Measurements from ENCODE around the gene HEMK1. TPM values are rescaled to one million over a fixed set of nuclear protein-coding genes. Genes with fewer than 3 reads are reported as not detected.

HEMK1 gene
- total and polyA plus RNA-seq, 2 donors (not counting 1 experiment from before 2014, with no cell fraction given) = 34.2 to 43.0 TPM

DNA sequence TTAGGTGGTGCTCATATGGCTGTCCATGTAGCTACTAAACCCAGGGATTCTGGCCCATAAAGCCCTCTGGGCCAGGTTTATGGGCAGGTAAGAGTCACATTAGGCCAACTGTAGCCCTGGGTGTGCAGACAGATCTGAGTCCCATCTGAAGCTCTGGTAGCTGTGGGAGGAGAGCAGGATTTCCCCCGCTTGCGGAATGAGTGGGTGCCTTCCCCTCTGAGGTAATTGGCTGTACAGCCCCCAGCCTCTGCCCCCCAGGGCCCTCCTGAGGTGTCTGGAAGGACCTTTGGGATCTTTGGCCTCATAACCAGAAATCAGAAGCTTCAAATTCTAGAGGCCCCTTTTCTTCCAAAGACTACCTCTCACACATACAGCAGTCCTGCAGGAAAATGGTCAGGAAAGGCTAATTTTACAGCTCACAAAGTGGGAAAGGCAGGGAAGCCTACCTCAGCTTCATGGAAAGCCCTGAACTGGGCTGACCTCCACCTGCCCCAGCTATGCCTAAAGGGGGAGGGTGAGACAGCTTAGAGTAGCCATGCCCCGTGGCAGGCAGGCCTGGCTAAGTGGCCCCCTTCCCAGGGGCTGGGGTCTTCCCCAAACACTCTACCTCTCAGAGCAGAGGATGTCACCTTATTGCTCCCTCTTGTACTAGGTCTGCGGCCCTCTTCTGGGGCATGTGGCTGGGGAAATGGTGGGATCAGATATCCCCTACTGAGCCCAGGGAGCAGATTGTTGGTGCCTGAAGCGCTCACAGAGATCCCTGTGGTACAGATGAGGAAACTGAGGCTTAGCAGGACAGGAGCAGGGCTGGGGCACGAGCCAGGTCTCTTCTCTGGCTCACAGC is 16.8 kb downstream of the HEMK1 start:
- POLR2A ChIA-PET = interaction anchor here (0.5 kb wide), 1 partner anchor 1393 kb away, joined by 5 read pairs; no protein-coding TSS in a partner anchor
- Histone ChIP-seq H3K9me3 (ENCODE audit: control extremely low read depth in 1 of 3, control insufficient read depth in 2 of 3, insufficient read depth in 1 of 3, low read length in 2 of 3) (no peaks in the 10 kb centered on the region), H3K4me2 (replicated peaks; ENCODE audit: low read depth, low read length, poor library complexity, severe bottlenecking) (no peak overlapping the region), H3K27me3 (replicated peaks in 1 of 4; ENCODE audit: control extremely low read depth in 1 of 4, control insufficient read depth in 3 of 4, insufficient read depth in 4 of 4, low read length in 3 of 4) (no peaks in the 10 kb centered on the region), H2AFZ (ENCODE audit: insufficient read depth, low read depth, low read length, poor library complexity, severe bottlenecking) (no peak overlapping the region), H3K36me3 (replicated peaks in 1 of 2; ENCODE audit: control extremely low read depth in 1 of 2, control insufficient read depth in 1 of 2, extremely low read depth in 1 of 2, insufficient read depth in 2 of 2, low read length in 1 of 2) (peaks cover 0 to 5% of the 10 kb centered on the region in 2 experiments), H3K4me1 (ENCODE audit: control insufficient read depth in 2 of 2, insufficient read depth in 2 of 2, low read length in 2 of 2) (peaks cover 9 to 26% of the 10 kb centered on the region in 2 donors), H3K9ac (ENCODE audit: low read length) (no peak overlapping the region), H4K20me1 (ENCODE audit: control insufficient read depth, insufficient read depth, low read length, poor library complexity, severe bottlenecking) (no peaks in the 10 kb centered on the region), H3K27ac (ENCODE audit: low read length in 2 of 2) (no peak overlapping the region), H3K4me3 (ENCODE audit: control extremely low read depth in 1 of 5, extremely low read depth in 1 of 5, insufficient read depth in 1 of 5, low read depth in 2 of 5, low read length in 4 of 5) (no peak overlapping the region), H3K79me2 (ENCODE audit: control insufficient read depth, insufficient read depth, low read length) (no peaks in the 10 kb centered on the region)
- Mint-ChIP-seq H3K27ac (peak overlapping the region; percentile 6), H3K27me3 (no peaks in the 10 kb centered on the region), H3K4me3 (no peak overlapping the region), H3K9me3 (ENCODE audit: insufficient read depth) (no peaks in the 10 kb centered on the region), H3K4me1 (peaks cover 20% of the 10 kb centered on the region)
- ATAC-seq (ENCODE audit: low read depth) (no peak), DNase-seq (no peak)
- CTCF ChIA-PET = interaction anchor here (0.7 to 11.1 kb wide), 3 partner anchors 13 to 1705 kb away, joined by 4 to 204 read pairs (median 116); partner anchors contain the start of genes CISH, HEMK1 and MAPKAPK3
- WGBS (ENCODE audit: insufficient coverage) = 91% methylated on average over 5 of the region's 6 CpGs
- intact Hi-C loops (cut with micrococcal nuclease) = no loop called here
- TF ChIP-seq, protein P1, sequence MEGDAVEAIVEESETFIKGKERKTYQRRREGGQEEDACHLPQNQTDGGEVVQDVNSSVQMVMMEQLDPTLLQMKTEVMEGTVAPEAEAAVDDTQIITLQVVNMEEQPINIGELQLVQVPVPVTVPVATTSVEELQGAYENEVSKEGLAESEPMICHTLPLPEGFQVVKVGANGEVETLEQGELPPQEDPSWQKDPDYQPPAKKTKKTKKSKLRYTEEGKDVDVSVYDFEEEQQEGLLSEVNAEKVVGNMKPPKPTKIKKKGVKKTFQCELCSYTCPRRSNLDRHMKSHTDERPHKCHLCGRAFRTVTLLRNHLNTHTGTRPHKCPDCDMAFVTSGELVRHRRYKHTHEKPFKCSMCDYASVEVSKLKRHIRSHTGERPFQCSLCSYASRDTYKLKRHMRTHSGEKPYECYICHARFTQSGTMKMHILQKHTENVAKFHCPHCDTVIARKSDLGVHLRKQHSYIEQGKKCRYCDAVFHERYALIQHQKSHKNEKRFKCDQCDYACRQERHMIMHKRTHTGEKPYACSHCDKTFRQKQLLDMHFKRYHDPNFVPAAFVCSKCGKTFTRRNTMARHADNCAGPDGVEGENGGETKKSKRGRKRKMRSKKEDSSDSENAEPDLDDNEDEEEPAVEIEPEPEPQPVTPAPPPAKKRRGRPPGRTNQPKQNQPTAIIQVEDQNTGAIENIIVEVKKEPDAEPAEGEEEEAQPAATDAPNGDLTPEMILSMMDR (IDR thresholded peaks at IDR 0.05) = no peak
- TF ChIP-seq EZH2 (IDR thresholded peaks at IDR 0.05; ENCODE audit: borderline replicate concordance, insufficient read depth, low read depth, low read length, poor library complexity, severe bottlenecking) = no peak

- ChIA-PET CTCF (interaction anchor here (0.7 to 11.1 kb wide), 3 partner anchors 14 to 1704 kb away, joined by 4 to 204 read pairs (median 116); partner anchors contain the start of genes CISH, HEMK1 and MAPKAPK3), POLR2A (interaction anchor here (0.5 kb wide), 1 partner anchor 1393 kb away, joined by 5 read pairs; no protein-coding TSS in a partner anchor)
- Mint-ChIP-seq H3K9me3 (ENCODE audit: insufficient read depth) (no peaks in the 10 kb centered on the region), H3K4me1 (peaks cover 21% of the 10 kb centered on the region), H3K27me3 (no peaks in the 10 kb centered on the region), H3K27ac (no peak overlapping the region), H3K4me3 (no peak overlapping the region)
- no peak for ATAC-seq (ENCODE audit: low read depth)
- no peaks in the 10 kb centered on the region for H3K27me3 ChIP-seq (replicated peaks in 1 of 4; ENCODE audit: control extremely low read depth in 1 of 4, control insufficient read depth in 3 of 4, insufficient read depth in 4 of 4, low read length in 3 of 4)
- H3K79me2 ChIP-seq (ENCODE audit: control insufficient read depth, insufficient read depth, low read length) = no peaks in the 10 kb centered on the region
- H3K4me2 ChIP-seq (replicated peaks; ENCODE audit: low read depth, low read length, poor library complexity, severe bottlenecking) = no peak overlapping the region
- H3K9ac ChIP-seq (ENCODE audit: low read length) = no peak overlapping the region
- H3K4me3 ChIP-seq (ENCODE audit: control extremely low read depth in 1 of 5, extremely low read depth in 1 of 5, insufficient read depth in 1 of 5, low read depth in 2 of 5, low read length in 4 of 5) = no peak overlapping the region
- intact Hi-C loops (cut with micrococcal nuclease) = no loop called here
- no peaks in the 10 kb centered on the region for H4K20me1 ChIP-seq (ENCODE audit: control insufficient read depth, insufficient read depth, low read length, poor library complexity, severe bottlenecking)
- peaks cover 0 to under 1% of the 10 kb centered on the region in 2 experiments for H3K36me3 ChIP-seq (replicated peaks in 1 of 2; ENCODE audit: control extremely low read depth in 1 of 2, control insufficient read depth in 1 of 2, extremely low read depth in 1 of 2, insufficient read depth in 2 of 2, low read length in 1 of 2)
- no peak for DNase-seq
- H3K27ac ChIP-seq (ENCODE audit: low read length in 2 of 2) = no peak overlapping the region
- 86% methylated on average over 3 of the region's 3 CpGs for WGBS (ENCODE audit: insufficient coverage)
- H3K9me3 ChIP-seq (ENCODE audit: control extremely low read depth in 1 of 3, control insufficient read depth in 2 of 3, insufficient read depth in 1 of 3, low read length in 2 of 3) = no peaks in the 10 kb centered on the region
- peaks cover 14 to 32% of the 10 kb centered on the region in 2 donors for H3K4me1 ChIP-seq (ENCODE audit: control insufficient read depth in 2 of 2, insufficient read depth in 2 of 2, low read length in 2 of 2)
- no peak overlapping the region for H2AFZ ChIP-seq (ENCODE audit: insufficient read depth, low read depth, low read length, poor library complexity, severe bottlenecking)
- TF ChIP-seq EZH2 (IDR thresholded peaks at IDR 0.05; ENCODE audit: borderline replicate concordance, insufficient read depth, low read depth, low read length, poor library complexity, severe bottlenecking) = no peak
- TF ChIP-seq, protein P1 (IDR thresholded peaks at IDR 0.05) = no peak
Observed at GRCh38 chr3:50586763-50587070, 17.4 kb downstream of the HEMK1 start.

Measured in B cell (primary cell).